Right ventricle myocardium superior (tissue), 1 donor: ENCODE data around the gene EFCC1. TPM values are rescaled to one million over a fixed set of nuclear protein-coding genes. Genes with fewer than 3 reads are reported as not detected.
"Not testable (repeated sequence)": the region's sequence is repeated elsewhere in the genome, so short reads cannot be mapped to it uniquely, and the experiment has no call there.

ENCODE experiments used
- ATAC-seq: fragments of 200-7000 bp; cut with Tn5 transposase; one replicate; pipeline ENCODE4 v1.9.1; 2020; ENCODE audit warnings: mild to moderate bottlenecking; ENCODE audit not compliant: poor library complexity
- DNase-seq: peaks from one replicate; pipeline ENCODE4 v3.0.0-alpha.2; 2020
- intact Hi-C: fragments of 100-400 bp; cut with DNase I; formaldehyde crosslinking; loops from one replicate; pipeline ENCODE4 v1.11.2; 2022
- total RNA-seq: library from RNA; stranded (reverse); fragmentation: NEBNext Ultra II Directional; extraction: Animal tissue kit (Norgen Biotek cat#: 25700); gene quantifications from one replicate; pipeline ENCODE4 v1.2.1, GENCODE V29; 2021
- donor health status: DM: no; HTN: yes; CAD: no; lungs with severe emphysema.

EFCC1 gene
- total RNA-seq, 1 donor from 2014 or later, result 2.4 TPM

DNA sequence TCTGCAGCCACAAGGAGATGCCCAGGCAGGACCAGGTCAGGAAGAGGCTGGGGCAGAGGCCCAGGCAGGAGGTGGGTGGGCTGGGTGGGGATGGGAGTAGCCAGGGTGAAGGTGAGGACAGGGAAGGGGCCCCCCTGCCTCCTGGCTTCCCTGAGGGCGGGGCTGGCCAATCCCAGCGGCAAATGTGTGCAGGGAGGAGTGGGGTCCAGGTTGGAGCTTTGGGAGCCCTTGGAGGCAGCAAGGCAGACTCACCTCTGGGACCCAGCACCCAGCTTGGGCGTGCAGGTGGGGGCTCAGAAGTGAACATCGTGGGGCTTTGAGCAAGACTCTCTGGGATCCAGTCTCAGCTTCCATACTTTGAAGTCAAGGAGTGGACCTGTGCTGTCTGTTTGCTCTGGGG, 84.7 kb downstream of the EFCC1 start:
- no peak for ATAC-seq
- no peak for DNase-seq
- intact Hi-C loops, result no loop called here

DNA sequence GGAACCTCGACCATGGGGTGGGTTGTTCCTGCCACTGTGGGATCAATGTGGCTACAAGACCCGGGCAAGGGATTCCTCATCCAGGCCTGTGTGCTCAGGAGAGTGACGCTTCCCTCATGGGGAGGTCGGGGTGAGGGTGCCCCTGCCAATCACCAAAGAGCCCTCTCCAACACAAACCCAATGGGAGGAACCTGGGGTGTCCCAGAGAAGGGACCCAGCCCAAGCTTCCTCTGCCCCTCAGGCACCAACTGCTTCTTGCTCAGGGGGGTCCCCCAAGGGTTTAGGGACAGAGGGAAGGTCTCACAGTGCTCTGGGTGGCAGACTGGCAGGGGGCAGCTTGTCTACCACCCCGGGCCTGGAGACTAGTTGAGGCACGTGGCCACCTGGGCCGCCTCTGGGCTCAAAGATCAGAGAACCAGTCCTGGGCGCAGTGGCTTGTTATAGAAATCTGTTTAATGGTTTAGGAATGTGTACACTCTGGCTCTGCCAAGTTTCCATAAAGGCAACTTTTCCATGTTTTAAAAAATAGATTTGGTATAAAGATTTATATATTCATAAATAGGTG, 86.1 kb downstream of the EFCC1 start:
- peak; percentile 67 for DNase-seq
- peak; percentile 67 for ATAC-seq
- intact Hi-C loops, result no loop called here

DNA sequence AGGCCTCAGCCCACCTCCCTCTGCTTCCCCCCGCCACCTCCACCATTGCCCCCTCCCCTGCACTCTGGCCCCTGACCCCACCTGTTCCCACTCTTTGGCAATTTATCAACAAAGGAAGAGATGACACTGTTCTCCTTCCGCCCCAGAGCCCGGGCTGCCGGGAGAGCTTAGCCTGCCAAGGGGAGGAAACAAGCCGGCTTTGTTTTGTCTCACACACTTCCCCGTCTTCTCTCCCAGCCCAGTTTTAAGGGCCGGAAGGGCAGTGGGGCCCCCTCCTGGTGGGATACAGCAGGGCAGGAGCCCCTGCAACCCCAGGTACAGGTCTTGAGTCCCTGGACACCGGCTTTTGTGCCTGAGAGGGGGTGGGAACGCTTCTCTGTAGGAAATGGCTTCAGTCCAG, 86.8 kb downstream of the EFCC1 start:
- ATAC-seq, result peak; percentile 91
- DNase-seq, intact Hi-C loops: not testable (repeated sequence)

- peak; percentile 60 for ATAC-seq
- intact Hi-C loops, DNase-seq: not testable (repeated sequence)
These were observed 87.2 kb downstream of the EFCC1 start for GRCh38 chr3:129088312-129088711.

Other genes starting within 250 kb of the EFCC1 start
- gene ACAD9, start 121.7 kb upstream of the EFCC1 start, total RNA-seq, result 46.6 TPM
- not detected for gene CFAP92, start 7.2 kb upstream of the EFCC1 start, total RNA-seq
- not detected for gene GP9, start 59.5 kb downstream of the EFCC1 start, total RNA-seq
- 5.1 TPM for gene RAB43, start 120.5 kb downstream of the EFCC1 start, total RNA-seq
- 28.0 TPM for gene ISY1, start 159.8 kb downstream of the EFCC1 start, total RNA-seq
- gene CNBP, start 182.6 kb downstream of the EFCC1 start, total RNA-seq, result 476 TPM
- 80.6 TPM for gene COPG1, start 248.3 kb downstream of the EFCC1 start, total RNA-seq